ENCODE results near the gene RPS15.

The RPS15 gene

GRCh38 chr19:1471010-1471514 lies 32.9 kb downstream of the RPS15 start:
- Histone ChIP-seq H3K27me3 (ENCODE audit: insufficient read depth, low read depth, severe bottlenecking) (no peaks in the 10 kb centered on the region), H3K36me3 (peaks cover 8% of the 10 kb centered on the region), H3K4me3 (ENCODE audit: low read depth, low read length) (peak overlapping the region; percentile 54), H3K9me3 (ENCODE audit: severe bottlenecking) (no peaks in the 10 kb centered on the region), H3K27ac (no peak overlapping the region)
- no peak for TF ChIP-seq CTCF (IDR thresholded peaks at IDR 0.05; ENCODE audit: low read depth, low read length)
- DNase-seq: peak; percentile 66

- DNase-seq: no peak
- Histone ChIP-seq H3K27ac (no peak overlapping the region), H3K4me3 (ENCODE audit: low read depth, low read length) (peak overlapping the region; percentile 54), H3K9me3 (ENCODE audit: severe bottlenecking) (no peaks in the 10 kb centered on the region), H3K36me3 (peaks cover 9% of the 10 kb centered on the region), H3K27me3 (ENCODE audit: insufficient read depth, low read depth, severe bottlenecking) (no peaks in the 10 kb centered on the region)
- TF ChIP-seq CTCF (IDR thresholded peaks at IDR 0.05; ENCODE audit: low read depth, low read length): peak; percentile 64
These were observed 33.4 kb downstream of the RPS15 start for GRCh38 chr19:1471515-1472160.

GRCh38 chr19:1472231-1473084 lies 34.3 kb downstream of the RPS15 start:
- Histone ChIP-seq H3K27ac (peak overlapping the region; percentile 71), H3K9me3 (ENCODE audit: severe bottlenecking) (no peaks in the 10 kb centered on the region), H3K36me3 (peaks cover 14% of the 10 kb centered on the region), H3K27me3 (ENCODE audit: insufficient read depth, low read depth, severe bottlenecking) (no peaks in the 10 kb centered on the region), H3K4me3 (ENCODE audit: low read depth, low read length) (peak overlapping the region; percentile 31)
- peak; percentile 77 for DNase-seq
- no peak for TF ChIP-seq CTCF (IDR thresholded peaks at IDR 0.05; ENCODE audit: low read depth, low read length)

GRCh38 chr19:1473085-1473851 lies 35.1 kb downstream of the RPS15 start:
- no peaks in the 10 kb centered on the region for H3K9me3 ChIP-seq (ENCODE audit: severe bottlenecking)
- H3K4me3 ChIP-seq (ENCODE audit: low read depth, low read length): peak overlapping the region; percentile 31
- no peaks in the 10 kb centered on the region for H3K27me3 ChIP-seq (ENCODE audit: insufficient read depth, low read depth, severe bottlenecking)
- H3K27ac ChIP-seq: peak overlapping the region; percentile 71
- H3K36me3 ChIP-seq: peaks cover 18% of the 10 kb centered on the region
- TF ChIP-seq CTCF (IDR thresholded peaks at IDR 0.05; ENCODE audit: low read depth, low read length): no peak
- no peak for DNase-seq

DNA sequence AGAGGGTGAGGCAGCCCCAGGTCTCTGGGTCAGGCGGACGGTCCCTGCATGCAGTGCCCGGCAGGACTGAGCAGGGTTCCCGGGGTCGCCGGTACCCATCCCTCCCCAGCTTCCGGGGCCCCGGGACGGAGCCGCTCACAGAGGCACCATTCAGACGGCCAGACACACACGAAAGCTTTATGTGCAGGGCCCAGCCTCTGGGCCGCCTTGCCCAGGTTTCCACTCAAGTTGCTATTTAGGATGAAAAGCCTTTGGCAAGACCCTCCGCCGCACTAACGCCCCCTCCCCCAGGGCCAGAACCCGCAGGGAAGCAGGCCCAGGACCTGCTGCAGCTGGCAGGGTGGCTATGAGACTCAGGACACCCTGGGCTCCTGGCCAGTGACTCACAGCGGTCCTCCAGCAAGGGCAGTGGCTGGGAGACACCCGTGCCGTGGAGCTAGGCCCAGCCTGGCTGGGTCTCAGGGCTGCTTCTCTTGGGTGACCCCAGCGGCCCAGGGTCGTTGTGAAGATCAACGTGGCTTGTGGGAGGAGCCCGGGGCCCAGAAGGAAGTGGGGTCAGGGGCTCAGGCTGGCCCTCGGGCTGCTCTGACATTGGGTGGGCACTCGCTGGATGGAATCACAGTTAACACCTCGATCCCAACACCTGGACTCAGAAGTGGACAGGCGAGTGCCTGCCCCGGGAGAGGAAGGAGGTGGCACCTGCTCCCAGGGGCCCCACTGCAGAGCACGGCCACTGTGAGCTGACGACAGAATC lies 36.0 kb downstream of the RPS15 start:
- DNase-seq: no peak
- no peak overlapping the region for H3K4me3 ChIP-seq (ENCODE audit: low read depth, low read length)
- H3K9me3 ChIP-seq (ENCODE audit: severe bottlenecking): no peaks in the 10 kb centered on the region
- no peaks in the 10 kb centered on the region for H3K27me3 ChIP-seq (ENCODE audit: insufficient read depth, low read depth, severe bottlenecking)
- TF ChIP-seq CTCF (IDR thresholded peaks at IDR 0.05; ENCODE audit: low read depth, low read length): no peak
- H3K27ac ChIP-seq: peak overlapping the region; percentile 71
- peaks cover 16% of the 10 kb centered on the region for H3K36me3 ChIP-seq
